Activated naive CD8-positive, alpha-beta T cell (primary cell): ENCODE measurements around the gene FAM53B.

Experiments used
- H3K27ac Mint-ChIP-seq: one replicate; pipeline ENCODE4 v1.8.0; 2021; ENCODE audit warnings: mixed read lengths
- H3K27me3 Mint-ChIP-seq: one replicate; pipeline ENCODE4 v1.8.0; 2021; ENCODE audit warnings: mixed read lengths
- H3K36me3 Mint-ChIP-seq: one replicate; pipeline ENCODE4 v1.8.0; 2021; ENCODE audit warnings: mixed read lengths
- H3K4me1 Mint-ChIP-seq: one replicate; pipeline ENCODE4 v1.8.0; 2021; ENCODE audit warnings: low read depth, mixed read lengths
- H3K4me3 Mint-ChIP-seq: one replicate; pipeline ENCODE4 v1.8.0; 2021; ENCODE audit warnings: mild to moderate bottlenecking, mixed read lengths
- H3K9me3 Mint-ChIP-seq: one replicate; pipeline ENCODE4 v1.8.0; 2021; ENCODE audit warnings: low read depth, mixed read lengths

FAM53B gene

GRCh38 chr10:124737708-124738107, 6.5 kb downstream of the FAM53B start:
- H3K27me3 Mint-ChIP-seq = no peaks in the 10 kb centered on the region
- peaks cover 8% of the 10 kb centered on the region for H3K36me3 Mint-ChIP-seq
- H3K4me3 Mint-ChIP-seq = no peak overlapping the region
- H3K4me1 Mint-ChIP-seq = peaks cover 95% of the 10 kb centered on the region
- H3K9me3 Mint-ChIP-seq = no peaks in the 10 kb centered on the region
- H3K27ac Mint-ChIP-seq = no peak overlapping the region

GRCh38 chr10:124737221-124737620, 7.0 kb downstream of the FAM53B start:
- H3K4me1 Mint-ChIP-seq = peaks cover 95% of the 10 kb centered on the region
- no peaks in the 10 kb centered on the region for H3K9me3 Mint-ChIP-seq
- peak overlapping the region; percentile 42 for H3K4me3 Mint-ChIP-seq
- H3K27ac Mint-ChIP-seq = no peak overlapping the region
- no peaks in the 10 kb centered on the region for H3K27me3 Mint-ChIP-seq
- H3K36me3 Mint-ChIP-seq = peaks cover 9% of the 10 kb centered on the region

- peaks cover 95% of the 10 kb centered on the region for H3K4me1 Mint-ChIP-seq
- peaks cover 9% of the 10 kb centered on the region for H3K36me3 Mint-ChIP-seq
- no peak overlapping the region for H3K27ac Mint-ChIP-seq
- no peaks in the 10 kb centered on the region for H3K9me3 Mint-ChIP-seq
- H3K4me3 Mint-ChIP-seq = no peak overlapping the region
- no peaks in the 10 kb centered on the region for H3K27me3 Mint-ChIP-seq
These were observed 7.6 kb downstream of the FAM53B start for GRCh38 chr10:124736491-124737136.

GRCh38 chr10:124735491-124736286, 8.5 kb downstream of the FAM53B start:
- Mint-ChIP-seq H3K27ac (no peak overlapping the region), H3K4me1 (peaks cover 87% of the 10 kb centered on the region), H3K27me3 (no peaks in the 10 kb centered on the region), H3K9me3 (no peaks in the 10 kb centered on the region), H3K4me3 (peak overlapping the region; percentile 35), H3K36me3 (peaks cover 9% of the 10 kb centered on the region)

GRCh38 chr10:124734311-124735166, 9.6 kb downstream of the FAM53B start:
- H3K4me3 Mint-ChIP-seq = peak overlapping the region; percentile 86

GRCh38 chr10:124733571-124734245, 10.5 kb downstream of the FAM53B start:
- no peaks in the 10 kb centered on the region for H3K27me3 Mint-ChIP-seq
- H3K36me3 Mint-ChIP-seq = peaks cover 12% of the 10 kb centered on the region
- H3K9me3 Mint-ChIP-seq = no peaks in the 10 kb centered on the region
- peaks cover 86% of the 10 kb centered on the region for H3K4me1 Mint-ChIP-seq
- peak overlapping the region; percentile 86 for H3K4me3 Mint-ChIP-seq
- peak overlapping the region; percentile 97 for H3K27ac Mint-ChIP-seq

More at GRCh38 chr10:124734311-124735166, 9.6 kb downstream of the FAM53B start:
- Mint-ChIP-seq H3K27me3 (no peaks in the 10 kb centered on the region), H3K4me1 (peaks cover 86% of the 10 kb centered on the region), H3K9me3 (no peaks in the 10 kb centered on the region), H3K27ac (peak overlapping the region; percentile 97), H3K36me3 (peaks cover 12% of the 10 kb centered on the region)

- Mint-ChIP-seq H3K36me3 (peaks cover 12% of the 10 kb centered on the region), H3K4me3 (peak overlapping the region; percentile 86), H3K9me3 (no peaks in the 10 kb centered on the region), H3K27me3 (no peaks in the 10 kb centered on the region), H3K4me1 (peaks cover 86% of the 10 kb centered on the region), H3K27ac (peak overlapping the region; percentile 97)
These were observed 11.1 kb downstream of the FAM53B start for GRCh38 chr10:124732931-124733570.

GRCh38 chr10:124731551-124731950, 12.6 kb downstream of the FAM53B start:
- Mint-ChIP-seq H3K4me1 (peaks cover 84% of the 10 kb centered on the region), H3K27me3 (no peaks in the 10 kb centered on the region), H3K9me3 (no peaks in the 10 kb centered on the region), H3K27ac (no peak overlapping the region), H3K36me3 (peaks cover 12% of the 10 kb centered on the region), H3K4me3 (no peak overlapping the region)

GRCh38 chr10:124730790-124731189, 13.4 kb downstream of the FAM53B start:
- H3K27ac Mint-ChIP-seq = no peak overlapping the region
- H3K36me3 Mint-ChIP-seq = peaks cover 12% of the 10 kb centered on the region
- H3K27me3 Mint-ChIP-seq = no peaks in the 10 kb centered on the region
- peaks cover 82% of the 10 kb centered on the region for H3K4me1 Mint-ChIP-seq
- H3K4me3 Mint-ChIP-seq = no peak overlapping the region
- no peaks in the 10 kb centered on the region for H3K9me3 Mint-ChIP-seq

- Mint-ChIP-seq H3K4me1 (peaks cover 78% of the 10 kb centered on the region), H3K27ac (peak overlapping the region; percentile 93), H3K9me3 (no peaks in the 10 kb centered on the region), H3K4me3 (peak overlapping the region; percentile 74), H3K27me3 (no peaks in the 10 kb centered on the region), H3K36me3 (peaks cover 11% of the 10 kb centered on the region)
These were observed 15.1 kb downstream of the FAM53B start for GRCh38 chr10:124728830-124729661.

- Mint-ChIP-seq H3K27ac (peak overlapping the region; percentile 93), H3K9me3 (no peaks in the 10 kb centered on the region), H3K4me3 (peak overlapping the region; percentile 74), H3K36me3 (peaks cover 10% of the 10 kb centered on the region), H3K27me3 (no peaks in the 10 kb centered on the region), H3K4me1 (peaks cover 78% of the 10 kb centered on the region)
These were observed 15.9 kb downstream of the FAM53B start for GRCh38 chr10:124728071-124728829.

- Mint-ChIP-seq H3K36me3 (peaks cover 6% of the 10 kb centered on the region), H3K4me3 (peak overlapping the region; percentile 30), H3K27me3 (no peaks in the 10 kb centered on the region), H3K9me3 (no peaks in the 10 kb centered on the region), H3K4me1 (peaks cover 78% of the 10 kb centered on the region), H3K27ac (peak overlapping the region; percentile 93)
These were observed 16.7 kb downstream of the FAM53B start for GRCh38 chr10:124727361-124727960.
